CD4-positive, alpha-beta memory T cell (primary cell): ENCODE measurements around the gene MUC6. TPM values are rescaled to one million over a fixed set of nuclear protein-coding genes. Genes with fewer than 3 reads are reported as not detected.

ENCODE experiments used
- CTCF ChIA-PET: fragments of 350-600 bp; sonication (Branson Sonifier 250); formaldehyde crosslinking; loops from one replicate; lab custom pipeline; 2021; ENCODE audit warnings: inconsistent platforms; ENCODE audit not compliant: partially characterized antibody; lab: Charles Lee
- POLR2A ChIA-PET: fragments of 350-600 bp; sonication (Branson Sonifier 250); formaldehyde crosslinking; loops from one replicate; lab custom pipeline; 2021; ENCODE audit not compliant: partially characterized antibody; lab: Charles Lee
- DNase-seq, 5 donors: peaks; one replicate each; pipeline versions ENCODE4 v3.0.0 to v3.0.0-alpha.2; 2020 to 2022; ENCODE audit warnings: mixed read lengths in 1 of 5
- H3K27ac ChIP-seq: one replicate; pipeline ENCODE4 v1.7.0; 2013; ENCODE audit warnings: low read depth, low read length
- H3K27me3 ChIP-seq: 2 replicates; pipeline ENCODE4 v1.7.0; 2013; ENCODE audit warnings: mild to moderate bottlenecking, low read length, moderate library complexity; ENCODE audit not compliant: insufficient read depth
- H3K36me3 ChIP-seq: 2 replicates; pipeline ENCODE4 v1.7.0; 2013; ENCODE audit warnings: mild to moderate bottlenecking, low read length, moderate library complexity; ENCODE audit not compliant: insufficient read depth
- H3K4me1 ChIP-seq: 2 replicates; pipeline ENCODE4 v1.7.0; 2013; ENCODE audit warnings: mild to moderate bottlenecking, low read length, moderate library complexity; ENCODE audit not compliant: insufficient read depth
- H3K4me3 ChIP-seq, 2 donors: one replicate each; pipeline ENCODE4 v1.7.0; 2013; ENCODE audit warnings: low read length in 2 of 2, mild to moderate bottlenecking in 1 of 2
- H3K9me3 ChIP-seq, 2 donors: one replicate each; pipeline ENCODE4 v1.7.0; 2013; ENCODE audit warnings: low read length in 2 of 2, control low read depth in 1 of 2; ENCODE audit not compliant: control insufficient read depth in 1 of 2
- H3K27ac Mint-ChIP-seq, 7 donors: one replicate each; pipeline ENCODE4 v1.8.0; 2020 to 2021; ENCODE audit warnings: mixed read lengths in 7 of 7, mild to moderate bottlenecking in 6 of 7, inconsistent platforms in 3 of 7, moderate library complexity in 3 of 7
- H3K27me3 Mint-ChIP-seq, 2 donors: one replicate each; pipeline ENCODE4 v1.8.0; 2020 to 2021; ENCODE audit warnings: mixed read lengths in 2 of 2
- H3K36me3 Mint-ChIP-seq, 2 donors: one replicate each; pipeline ENCODE4 v1.8.0; 2020 to 2021; ENCODE audit warnings: mixed read lengths in 2 of 2, inconsistent platforms in 1 of 2, mild to moderate bottlenecking in 1 of 2
- H3K4me1 Mint-ChIP-seq, 4 donors: one replicate each; pipeline ENCODE4 v1.8.0; 2020 to 2021; ENCODE audit warnings: mixed read lengths in 4 of 4, mild to moderate bottlenecking in 1 of 4
- H3K4me3 Mint-ChIP-seq, 8 donors: one replicate each; pipeline ENCODE4 v1.8.0; 2020 to 2021; ENCODE audit warnings: mixed read lengths in 8 of 8, mild to moderate bottlenecking in 7 of 8, moderate library complexity in 6 of 8, inconsistent platforms in 3 of 8
- H3K9me3 Mint-ChIP-seq, 8 donors: one replicate each; pipeline ENCODE4 v1.8.0; 2020 to 2021; ENCODE audit warnings: mixed read lengths in 8 of 8, mild to moderate bottlenecking in 5 of 8, inconsistent platforms in 3 of 8, moderate library complexity in 1 of 8
- intact Hi-C: fragments of 100-400 bp; cut with micrococcal nuclease; formaldehyde crosslinking; loops from one replicate; pipeline ENCODE4 v1.15.1; 2023
- polyA plus RNA-seq, 2 donors: library from polyadenylated mRNA; unstranded; fragments of 300-500 nt; fragmentation: Illumina TruSeq; gene quantifications; one replicate each; pipeline ENCODE4 v1.2.3, GENCODE V29; 2021
- total RNA-seq, 2 experiments: library from RNA; stranded (reverse); gene quantifications; one replicate each; pipeline ENCODE4 v1.2.3, GENCODE V29; 2021

Gene MUC6
- total and polyA plus RNA-seq, 4 experiments from 2014 or later: 0.13 TPM; not detected in 3

DNA sequence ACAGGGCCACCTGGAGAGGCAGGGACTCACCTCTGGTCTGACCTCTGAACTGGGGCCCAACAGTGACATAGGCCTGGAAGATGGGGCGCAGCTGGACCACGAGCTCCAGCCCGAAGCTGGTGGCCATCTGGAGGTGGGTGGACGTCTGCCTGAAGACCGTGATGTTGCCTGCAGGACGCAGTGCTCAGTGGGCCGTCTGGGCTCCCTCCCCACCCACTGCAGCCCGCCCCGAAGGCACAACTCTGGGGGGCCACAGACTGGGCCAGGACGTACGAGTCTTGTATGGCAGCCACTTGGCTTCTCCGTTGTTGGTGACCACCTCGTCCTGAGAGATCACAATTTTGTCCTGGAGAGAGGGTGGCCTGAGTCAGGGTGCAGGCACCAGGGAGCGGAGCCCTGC is 7.9 kb downstream of the MUC6 start:
- Histone ChIP-seq H3K27ac (no peak overlapping the region), H3K27me3 (no peaks in the 10 kb centered on the region), H3K4me3 (no peak overlapping the region), H3K9me3 (no peaks in the 10 kb centered on the region), H3K4me1 (no peaks in the 10 kb centered on the region), H3K36me3 (no peaks in the 10 kb centered on the region)
- peak in 1 of 5 donors; percentile 1 for DNase-seq
- no peaks in the 10 kb centered on the region for H3K36me3 Mint-ChIP-seq
- CTCF ChIA-PET: no interaction called here
- POLR2A ChIA-PET: no interaction called here
- H3K4me1 Mint-ChIP-seq: peaks cover 0 to 7% (median 2%) of the 10 kb centered on the region in 4 donors
- intact Hi-C loops: no loop called here
- H3K9me3 Mint-ChIP-seq: peaks cover 0 to 4% (median 0%) of the 10 kb centered on the region in 8 donors
- H3K27ac Mint-ChIP-seq: peak overlapping the region in 1 of 7 donors; percentile 59
- no peaks in the 10 kb centered on the region for H3K27me3 Mint-ChIP-seq
- H3K4me3 Mint-ChIP-seq: no peak overlapping the region

DNA sequence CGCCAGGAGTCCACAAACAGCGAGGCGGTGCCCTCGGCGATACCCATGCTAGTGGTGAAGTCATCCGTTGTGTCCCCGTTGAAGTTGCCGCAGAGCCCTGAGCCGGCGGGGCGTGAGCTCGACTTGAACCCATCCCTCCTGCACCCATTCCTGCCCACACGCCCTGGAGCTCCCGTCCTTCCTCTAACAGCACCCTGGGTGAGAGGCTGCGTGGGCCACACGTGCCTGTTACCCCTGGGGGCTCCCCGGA is 8.3 kb downstream of the MUC6 start:
- Mint-ChIP-seq H3K4me3 (no peak overlapping the region), H3K4me1 (peaks cover 0 to 7% (median 2%) of the 10 kb centered on the region in 4 donors), H3K27me3 (no peaks in the 10 kb centered on the region), H3K9me3 (peaks cover 0 to 4% (median 0%) of the 10 kb centered on the region in 8 donors), H3K27ac (peak overlapping the region in 1 of 7 donors; percentile 59), H3K36me3 (no peaks in the 10 kb centered on the region)
- POLR2A ChIA-PET: no interaction called here
- CTCF ChIA-PET: no interaction called here
- Histone ChIP-seq H3K4me1 (no peaks in the 10 kb centered on the region), H3K9me3 (no peaks in the 10 kb centered on the region), H3K36me3 (no peaks in the 10 kb centered on the region), H3K27ac (no peak overlapping the region), H3K27me3 (no peaks in the 10 kb centered on the region), H3K4me3 (no peak overlapping the region)
- DNase-seq: no peak
- intact Hi-C loops: no loop called here

- CTCF ChIA-PET: no interaction called here
These were observed 8.8 kb downstream of the MUC6 start for GRCh38 chr11:1027483-1028290.

GRCh38 chr11:1026641-1027482 is 9.7 kb downstream of the MUC6 start:
- intact Hi-C loops: no loop called here
- H3K36me3 ChIP-seq: no peaks in the 10 kb centered on the region
- ChIA-PET CTCF (no interaction called here), POLR2A (no interaction called here)
- H3K4me3 ChIP-seq: no peak overlapping the region
- Mint-ChIP-seq H3K27me3 (no peaks in the 10 kb centered on the region), H3K4me1 (peaks cover 0 to 6% (median 4%) of the 10 kb centered on the region in 4 donors), H3K27ac (no peak overlapping the region), H3K9me3 (peaks cover 0 to 5% (median 0%) of the 10 kb centered on the region in 8 donors), H3K36me3 (peaks cover 0 to 5% of the 10 kb centered on the region in 2 donors), H3K4me3 (no peak overlapping the region)
- no peaks in the 10 kb centered on the region for H3K27me3 ChIP-seq
- H3K9me3 ChIP-seq: no peaks in the 10 kb centered on the region
- no peak overlapping the region for H3K27ac ChIP-seq
- H3K4me1 ChIP-seq: no peaks in the 10 kb centered on the region
- DNase-seq: peak in 1 of 5 donors; percentile 3

More at GRCh38 chr11:1027483-1028290, 8.8 kb downstream of the MUC6 start:
- no peak overlapping the region for H3K4me3 Mint-ChIP-seq
- peaks cover 0 to 11% (median 4%) of the 10 kb centered on the region in 4 donors for H3K4me1 Mint-ChIP-seq
- H3K9me3 Mint-ChIP-seq: peaks cover 0 to 10% (median 0%) of the 10 kb centered on the region in 8 donors
- no peaks in the 10 kb centered on the region for H3K27me3 ChIP-seq
- H3K9me3 ChIP-seq: no peaks in the 10 kb centered on the region
- peak in 1 of 5 donors; percentile 22 for DNase-seq
- intact Hi-C loops: no loop called here
- H3K27ac Mint-ChIP-seq: no peak overlapping the region
- H3K4me1 ChIP-seq: no peaks in the 10 kb centered on the region
- H3K27ac ChIP-seq: no peak overlapping the region
- H3K4me3 ChIP-seq: no peak overlapping the region
- no peaks in the 10 kb centered on the region for H3K36me3 ChIP-seq
- peaks cover 0 to 4% of the 10 kb centered on the region in 2 donors for H3K36me3 Mint-ChIP-seq
- H3K27me3 Mint-ChIP-seq: no peaks in the 10 kb centered on the region
- POLR2A ChIA-PET: no interaction called here

- intact Hi-C loops: no loop called here
- Histone ChIP-seq H3K4me3 (no peak overlapping the region), H3K4me1 (no peaks in the 10 kb centered on the region), H3K9me3 (no peaks in the 10 kb centered on the region), H3K27ac (no peak overlapping the region), H3K27me3 (no peaks in the 10 kb centered on the region), H3K36me3 (no peaks in the 10 kb centered on the region)
- ChIA-PET CTCF (no interaction called here), POLR2A (no interaction called here)
- no peaks in the 10 kb centered on the region for H3K27me3 Mint-ChIP-seq
- H3K4me1 Mint-ChIP-seq: peaks cover 0 to 6% (median 4%) of the 10 kb centered on the region in 4 donors
- no peak overlapping the region for H3K4me3 Mint-ChIP-seq
- no peak overlapping the region for H3K27ac Mint-ChIP-seq
- peak in 1 of 5 donors; percentile 2 for DNase-seq
- H3K9me3 Mint-ChIP-seq: peaks cover 0 to 5% (median 0%) of the 10 kb centered on the region in 8 donors
- H3K36me3 Mint-ChIP-seq: peaks cover 0 to 5% of the 10 kb centered on the region in 2 donors
These were observed 10.4 kb downstream of the MUC6 start for GRCh38 chr11:1026163-1026450.

GRCh38 chr11:1025410-1026162 is 10.9 kb downstream of the MUC6 start:
- ChIA-PET CTCF (no interaction called here), POLR2A (no interaction called here)
- peak in 1 of 5 donors; percentile 22 for DNase-seq
- H3K36me3 Mint-ChIP-seq: peaks cover 0 to 5% of the 10 kb centered on the region in 2 donors
- no peak overlapping the region for H3K4me3 Mint-ChIP-seq
- no peaks in the 10 kb centered on the region for H3K27me3 Mint-ChIP-seq
- no peaks in the 10 kb centered on the region for H3K27me3 ChIP-seq
- no peak overlapping the region for H3K4me3 ChIP-seq
- H3K9me3 ChIP-seq: no peaks in the 10 kb centered on the region
- no peak overlapping the region for H3K27ac Mint-ChIP-seq
- H3K9me3 Mint-ChIP-seq: peaks cover 0 to 5% (median 0%) of the 10 kb centered on the region in 8 donors
- no peaks in the 10 kb centered on the region for H3K4me1 ChIP-seq
- H3K4me1 Mint-ChIP-seq: peaks cover 0 to 6% (median 4%) of the 10 kb centered on the region in 4 donors
- H3K27ac ChIP-seq: no peak overlapping the region
- intact Hi-C loops: no loop called here
- H3K36me3 ChIP-seq: no peaks in the 10 kb centered on the region
